CD4-positive, alpha-beta T cell treated with Interleukin-6 at 100 ng/mL for 8 hours (primary cell): ENCODE measurements around the gene UNC13B.

Experiments used
- DNase-seq: peaks from one replicate; pipeline ENCODE4 v3.0.0-alpha.2; 2020; ENCODE audit warnings: mixed read lengths, low spot score

The UNC13B gene

GRCh38 chr9:35277628-35278359 lies 116.0 kb downstream of the UNC13B start:
- DNase-seq = no peak

GRCh38 chr9:35279946-35280345 lies 118.1 kb downstream of the UNC13B start:
- DNase-seq = no peak

- no peak for DNase-seq
These were observed 118.6 kb downstream of the UNC13B start for GRCh38 chr9:35280399-35280798.

- DNase-seq = no peak
These were observed 123.9 kb downstream of the UNC13B start for GRCh38 chr9:35285731-35286130.

GRCh38 chr9:35286381-35286780 lies 124.6 kb downstream of the UNC13B start:
- no peak for DNase-seq

- DNase-seq = no peak
These were observed 126.3 kb downstream of the UNC13B start for GRCh38 chr9:35287987-35288632.

GRCh38 chr9:35288778-35289177 lies 127.0 kb downstream of the UNC13B start:
- DNase-seq = no peak

GRCh38 chr9:35293376-35293964 lies 131.7 kb downstream of the UNC13B start:
- no peak for DNase-seq

GRCh38 chr9:35294066-35294465 lies 132.3 kb downstream of the UNC13B start:
- DNase-seq = no peak

GRCh38 chr9:35294556-35294955 lies 132.7 kb downstream of the UNC13B start:
- DNase-seq = no peak

- DNase-seq = no peak
These were observed 133.7 kb downstream of the UNC13B start for GRCh38 chr9:35295369-35296036.

- no peak for DNase-seq
These were observed 141.8 kb downstream of the UNC13B start for GRCh38 chr9:35303567-35303966.

- no peak for DNase-seq
These were observed 144.5 kb downstream of the UNC13B start for GRCh38 chr9:35306283-35306682.

- DNase-seq = no peak
These were observed 146.5 kb downstream of the UNC13B start for GRCh38 chr9:35308316-35308715.

- DNase-seq = no peak
These were observed 150.3 kb downstream of the UNC13B start for GRCh38 chr9:35311891-35312639.

- DNase-seq = no peak
These were observed 151.7 kb downstream of the UNC13B start for GRCh38 chr9:35313460-35313859.

- DNase-seq = no peak
These were observed 152.1 kb downstream of the UNC13B start for GRCh38 chr9:35313916-35314315.

GRCh38 chr9:35318741-35319140 lies 156.9 kb downstream of the UNC13B start:
- no peak for DNase-seq

- no peak for DNase-seq
These were observed 160.5 kb downstream of the UNC13B start for GRCh38 chr9:35322075-35322885.

- no peak for DNase-seq
These were observed 163.2 kb downstream of the UNC13B start for GRCh38 chr9:35324966-35325365.

- no peak for DNase-seq
These were observed 171.7 kb downstream of the UNC13B start for GRCh38 chr9:35333551-35333950.
